HepG2 (cell line): ENCODE results near the gene SMIM24. TPM values are rescaled to one million over a fixed set of nuclear protein-coding genes. Genes with fewer than 3 reads are reported as not detected.
A peak's percentile ranks its signal among the peaks of the same experiment; 100 is the strongest.

Source experiments
- CREB1 ChIP-seq, 2 experiments: fragments of 450-650 bp in 1 of 2; IDR thresholded peaks; 2 replicates each; pipeline ENCODE4 v1.6.1; 2016 to 2017; ENCODE audit warnings: control low read depth in 1 of 2, mild to moderate bottlenecking in 1 of 2, missing compliant biosample characterization in 1 of 2, missing genetic modification characterization in 1 of 2
- DMAP1 ChIP-seq: IDR thresholded peaks from 2 replicates; pipeline ENCODE4 v1.6.1; 2016
- MTERF4 ChIP-seq: sonication (generic); formaldehyde crosslinking; IDR thresholded peaks from 2 replicates; pipeline ENCODE4 v1.8.0; 2023; ENCODE audit warnings: mild to moderate bottlenecking, missing genetic modification reagents
- RFX5 ChIP-seq: IDR thresholded peaks from 2 replicates; pipeline ENCODE4 v1.6.1; 2011; ENCODE audit warnings: low read depth, low read length, improper control_type of control experiment
- TBX2 ChIP-seq: sonication (generic); formaldehyde crosslinking; IDR thresholded peaks from 2 replicates; pipeline ENCODE4 v1.5.0; 2020; ENCODE audit warnings: missing genetic modification reagents, mild to moderate bottlenecking, borderline replicate concordance
- TCF7 ChIP-seq: sonication (generic); IDR thresholded peaks from 2 replicates; pipeline ENCODE4 v1.6.1; 2016; ENCODE audit warnings: antibody characterized with exemption, low read depth
- TEAD2 ChIP-seq: sonication (generic); formaldehyde crosslinking; IDR thresholded peaks from 2 replicates; pipeline ENCODE4 v1.9.0; 2021; ENCODE audit warnings: missing genetic modification reagents
- TRIM24 ChIP-seq: sonication (generic); formaldehyde crosslinking; IDR thresholded peaks from 2 replicates; pipeline ENCODE4 v1.8.0; 2022; ENCODE audit warnings: mild to moderate bottlenecking, missing genetic modification reagents
- ZNF546 ChIP-seq: sonication (generic); formaldehyde crosslinking; conservative IDR thresholded peaks from 2 replicates; pipeline ENCODE4 v1.8.1; 2023; ENCODE audit warnings: mild to moderate bottlenecking, missing genetic modification reagents
- ZNF552 ChIP-seq: sonication (generic); formaldehyde crosslinking; IDR thresholded peaks from 2 replicates; pipeline ENCODE4 v1.9.0; 2022; ENCODE audit warnings: missing genetic modification reagents, mild to moderate bottlenecking, borderline replicate concordance
- ZNF747 ChIP-seq: sonication (generic); formaldehyde crosslinking; IDR thresholded peaks from 2 replicates; pipeline ENCODE4 v1.8.1; 2023; ENCODE audit warnings: missing genetic modification reagents, mild to moderate bottlenecking, borderline replicate concordance
- ZNF83 ChIP-seq: sonication (generic); formaldehyde crosslinking; IDR thresholded peaks from 2 replicates; pipeline ENCODE4 v1.4.0; 2020; ENCODE audit warnings: missing genetic modification reagents, mild to moderate bottlenecking, borderline replicate concordance
- polyA plus RNA-seq, 8 experiments: library from polyadenylated mRNA; depleted of rRNA in 3 of 8; stranded (reverse) in 7 of 8; unstranded in 1 of 8; fragments of >200 nt; fragmentation: Illumina TruSeq in 4 of 8; extraction: Trizol in 4 of 8; gene quantifications; 2 replicates each; pipeline versions ENCODE4 v1.2.1 to v1.2.3, GENCODE V29; 2011 to 2016; ENCODE audit warnings: low read depth in 4 of 8, missing spikeins in 1 of 8, mixed read lengths in 1 of 8; ENCODE audit not compliant: insufficient read depth in 1 of 8
- total RNA-seq, 5 experiments: library from RNA; depleted of rRNA; stranded (reverse); fragments of >200 nt; fragmentation: Illumina TruSeq; extraction: Trizol; gene quantifications; 2 replicates each; pipeline ENCODE4 v1.2.3, GENCODE V29; 2016; ENCODE audit warnings: low read depth in 1 of 5
- TF ChIP-seq, protein P1 (sequence below): sonication (generic); formaldehyde crosslinking; IDR thresholded peaks from 2 replicates; pipeline ENCODE4 v1.4.0; 2020; ENCODE audit warnings: missing genetic modification reagents, mild to moderate bottlenecking, borderline replicate concordance
- TF ChIP-seq, protein P2 (sequence below): sonication (generic); formaldehyde crosslinking; IDR thresholded peaks from 2 replicates; pipeline ENCODE4 v1.9.0; 2021; ENCODE audit warnings: missing genetic modification reagents, borderline replicate concordance
- TF ChIP-seq, protein P3 (sequence below): sonication (generic); formaldehyde crosslinking; IDR thresholded peaks from 2 replicates; pipeline ENCODE4 v1.4.0; 2020; ENCODE audit warnings: mild to moderate bottlenecking, missing genetic modification reagents
- TF ChIP-seq, protein P4 (sequence below): sonication (generic); formaldehyde crosslinking; IDR thresholded peaks from 2 replicates; pipeline ENCODE4 v1.5.0; 2020; ENCODE audit warnings: mild to moderate bottlenecking, missing genetic modification reagents, moderate library complexity
- TF ChIP-seq, protein P5 (sequence below): sonication (generic); formaldehyde crosslinking; IDR thresholded peaks from 2 replicates; pipeline ENCODE4 v1.5.0; 2020; ENCODE audit warnings: missing genetic modification reagents
- TF ChIP-seq, protein P6 (sequence below): sonication (generic); formaldehyde crosslinking; IDR thresholded peaks from 2 replicates; pipeline ENCODE4 v1.9.0; 2021; ENCODE audit warnings: missing genetic modification reagents, mild to moderate bottlenecking, borderline replicate concordance

The SMIM24 gene
- total and polyA plus RNA-seq, 2 of the 13 experiments (the other 11 are each of a cell fraction or from before 2014, with no cell fraction given) = 11.2 to 70.6 TPM

- TF ChIP-seq, protein P1, sequence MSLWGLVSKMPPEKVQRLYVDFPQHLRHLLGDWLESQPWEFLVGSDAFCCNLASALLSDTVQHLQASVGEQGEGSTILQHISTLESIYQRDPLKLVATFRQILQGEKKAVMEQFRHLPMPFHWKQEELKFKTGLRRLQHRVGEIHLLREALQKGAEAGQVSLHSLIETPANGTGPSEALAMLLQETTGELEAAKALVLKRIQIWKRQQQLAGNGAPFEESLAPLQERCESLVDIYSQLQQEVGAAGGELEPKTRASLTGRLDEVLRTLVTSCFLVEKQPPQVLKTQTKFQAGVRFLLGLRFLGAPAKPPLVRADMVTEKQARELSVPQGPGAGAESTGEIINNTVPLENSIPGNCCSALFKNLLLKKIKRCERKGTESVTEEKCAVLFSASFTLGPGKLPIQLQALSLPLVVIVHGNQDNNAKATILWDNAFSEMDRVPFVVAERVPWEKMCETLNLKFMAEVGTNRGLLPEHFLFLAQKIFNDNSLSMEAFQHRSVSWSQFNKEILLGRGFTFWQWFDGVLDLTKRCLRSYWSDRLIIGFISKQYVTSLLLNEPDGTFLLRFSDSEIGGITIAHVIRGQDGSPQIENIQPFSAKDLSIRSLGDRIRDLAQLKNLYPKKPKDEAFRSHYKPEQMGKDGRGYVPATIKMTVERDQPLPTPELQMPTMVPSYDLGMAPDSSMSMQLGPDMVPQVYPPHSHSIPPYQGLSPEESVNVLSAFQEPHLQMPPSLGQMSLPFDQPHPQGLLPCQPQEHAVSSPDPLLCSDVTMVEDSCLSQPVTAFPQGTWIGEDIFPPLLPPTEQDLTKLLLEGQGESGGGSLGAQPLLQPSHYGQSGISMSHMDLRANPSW (CRISPR knock-in tag) = no peak
- TF ChIP-seq ZNF552 (no peak), RFX5 (no peak), ZNF747 (CRISPR knock-in tag) (no peak), ZNF83 (CRISPR knock-in tag) (no peak), MTERF4 (CRISPR knock-in tag) (no peak), DMAP1 (no peak), ZNF546 (CRISPR knock-in tag) (no peak), TCF7 (no peak), TBX2 (CRISPR knock-in tag) (no peak), TEAD2 (CRISPR knock-in tag) (no peak), CREB1 (IDR thresholded peaks at IDR 0.05) (no peak), CREB1 (CRISPR knock-in tag; IDR thresholded peaks at IDR 0.05) (no peak), TRIM24 (no peak)
- TF ChIP-seq, protein P2, sequence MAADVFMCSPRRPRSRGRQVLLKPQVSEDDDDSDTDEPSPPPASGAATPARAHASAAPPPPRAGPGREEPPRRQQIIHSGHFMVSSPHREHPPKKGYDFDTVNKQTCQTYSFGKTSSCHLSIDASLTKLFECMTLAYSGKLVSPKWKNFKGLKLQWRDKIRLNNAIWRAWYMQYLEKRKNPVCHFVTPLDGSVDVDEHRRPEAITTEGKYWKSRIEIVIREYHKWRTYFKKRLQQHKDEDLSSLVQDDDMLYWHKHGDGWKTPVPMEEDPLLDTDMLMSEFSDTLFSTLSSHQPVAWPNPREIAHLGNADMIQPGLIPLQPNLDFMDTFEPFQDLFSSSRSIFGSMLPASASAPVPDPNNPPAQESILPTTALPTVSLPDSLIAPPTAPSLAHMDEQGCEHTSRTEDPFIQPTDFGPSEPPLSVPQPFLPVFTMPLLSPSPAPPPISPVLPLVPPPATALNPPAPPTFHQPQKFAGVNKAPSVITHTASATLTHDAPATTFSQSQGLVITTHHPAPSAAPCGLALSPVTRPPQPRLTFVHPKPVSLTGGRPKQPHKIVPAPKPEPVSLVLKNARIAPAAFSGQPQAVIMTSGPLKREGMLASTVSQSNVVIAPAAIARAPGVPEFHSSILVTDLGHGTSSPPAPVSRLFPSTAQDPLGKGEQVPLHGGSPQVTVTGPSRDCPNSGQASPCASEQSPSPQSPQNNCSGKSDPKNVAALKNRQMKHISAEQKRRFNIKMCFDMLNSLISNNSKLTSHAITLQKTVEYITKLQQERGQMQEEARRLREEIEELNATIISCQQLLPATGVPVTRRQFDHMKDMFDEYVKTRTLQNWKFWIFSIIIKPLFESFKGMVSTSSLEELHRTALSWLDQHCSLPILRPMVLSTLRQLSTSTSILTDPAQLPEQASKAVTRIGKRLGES = no peak
- TF ChIP-seq, protein P3, sequence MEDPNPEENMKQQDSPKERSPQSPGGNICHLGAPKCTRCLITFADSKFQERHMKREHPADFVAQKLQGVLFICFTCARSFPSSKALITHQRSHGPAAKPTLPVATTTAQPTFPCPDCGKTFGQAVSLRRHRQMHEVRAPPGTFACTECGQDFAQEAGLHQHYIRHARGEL (CRISPR knock-in tag) = peak; percentile 45; the same call in 1 of the 2 replicates
- TF ChIP-seq, protein P4, sequence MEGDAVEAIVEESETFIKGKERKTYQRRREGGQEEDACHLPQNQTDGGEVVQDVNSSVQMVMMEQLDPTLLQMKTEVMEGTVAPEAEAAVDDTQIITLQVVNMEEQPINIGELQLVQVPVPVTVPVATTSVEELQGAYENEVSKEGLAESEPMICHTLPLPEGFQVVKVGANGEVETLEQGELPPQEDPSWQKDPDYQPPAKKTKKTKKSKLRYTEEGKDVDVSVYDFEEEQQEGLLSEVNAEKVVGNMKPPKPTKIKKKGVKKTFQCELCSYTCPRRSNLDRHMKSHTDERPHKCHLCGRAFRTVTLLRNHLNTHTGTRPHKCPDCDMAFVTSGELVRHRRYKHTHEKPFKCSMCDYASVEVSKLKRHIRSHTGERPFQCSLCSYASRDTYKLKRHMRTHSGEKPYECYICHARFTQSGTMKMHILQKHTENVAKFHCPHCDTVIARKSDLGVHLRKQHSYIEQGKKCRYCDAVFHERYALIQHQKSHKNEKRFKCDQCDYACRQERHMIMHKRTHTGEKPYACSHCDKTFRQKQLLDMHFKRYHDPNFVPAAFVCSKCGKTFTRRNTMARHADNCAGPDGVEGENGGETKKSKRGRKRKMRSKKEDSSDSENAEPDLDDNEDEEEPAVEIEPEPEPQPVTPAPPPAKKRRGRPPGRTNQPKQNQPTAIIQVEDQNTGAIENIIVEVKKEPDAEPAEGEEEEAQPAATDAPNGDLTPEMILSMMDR (CRISPR knock-in tag) = peak; percentile 84
- TF ChIP-seq, protein P5, sequence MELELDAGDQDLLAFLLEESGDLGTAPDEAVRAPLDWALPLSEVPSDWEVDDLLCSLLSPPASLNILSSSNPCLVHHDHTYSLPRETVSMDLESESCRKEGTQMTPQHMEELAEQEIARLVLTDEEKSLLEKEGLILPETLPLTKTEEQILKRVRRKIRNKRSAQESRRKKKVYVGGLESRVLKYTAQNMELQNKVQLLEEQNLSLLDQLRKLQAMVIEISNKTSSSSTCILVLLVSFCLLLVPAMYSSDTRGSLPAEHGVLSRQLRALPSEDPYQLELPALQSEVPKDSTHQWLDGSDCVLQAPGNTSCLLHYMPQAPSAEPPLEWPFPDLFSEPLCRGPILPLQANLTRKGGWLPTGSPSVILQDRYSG (CRISPR knock-in tag) = no peak
- TF ChIP-seq, protein P6, sequence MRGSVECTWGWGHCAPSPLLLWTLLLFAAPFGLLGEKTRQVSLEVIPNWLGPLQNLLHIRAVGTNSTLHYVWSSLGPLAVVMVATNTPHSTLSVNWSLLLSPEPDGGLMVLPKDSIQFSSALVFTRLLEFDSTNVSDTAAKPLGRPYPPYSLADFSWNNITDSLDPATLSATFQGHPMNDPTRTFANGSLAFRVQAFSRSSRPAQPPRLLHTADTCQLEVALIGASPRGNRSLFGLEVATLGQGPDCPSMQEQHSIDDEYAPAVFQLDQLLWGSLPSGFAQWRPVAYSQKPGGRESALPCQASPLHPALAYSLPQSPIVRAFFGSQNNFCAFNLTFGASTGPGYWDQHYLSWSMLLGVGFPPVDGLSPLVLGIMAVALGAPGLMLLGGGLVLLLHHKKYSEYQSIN (CRISPR knock-in tag) = no peak
Measured at GRCh38 chr19:3471954-3472655, 8.2 kb downstream of the SMIM24 start (continued).
